ENCODE measurements around the gene ZNF487.
A peak's percentile ranks its signal among the peaks of the same experiment; 100 is the strongest.
"Not testable (repeated sequence)": the region's sequence is repeated elsewhere in the genome, so short reads cannot be mapped to it uniquely, and the experiment has no call there.

Gene ZNF487

DNA sequence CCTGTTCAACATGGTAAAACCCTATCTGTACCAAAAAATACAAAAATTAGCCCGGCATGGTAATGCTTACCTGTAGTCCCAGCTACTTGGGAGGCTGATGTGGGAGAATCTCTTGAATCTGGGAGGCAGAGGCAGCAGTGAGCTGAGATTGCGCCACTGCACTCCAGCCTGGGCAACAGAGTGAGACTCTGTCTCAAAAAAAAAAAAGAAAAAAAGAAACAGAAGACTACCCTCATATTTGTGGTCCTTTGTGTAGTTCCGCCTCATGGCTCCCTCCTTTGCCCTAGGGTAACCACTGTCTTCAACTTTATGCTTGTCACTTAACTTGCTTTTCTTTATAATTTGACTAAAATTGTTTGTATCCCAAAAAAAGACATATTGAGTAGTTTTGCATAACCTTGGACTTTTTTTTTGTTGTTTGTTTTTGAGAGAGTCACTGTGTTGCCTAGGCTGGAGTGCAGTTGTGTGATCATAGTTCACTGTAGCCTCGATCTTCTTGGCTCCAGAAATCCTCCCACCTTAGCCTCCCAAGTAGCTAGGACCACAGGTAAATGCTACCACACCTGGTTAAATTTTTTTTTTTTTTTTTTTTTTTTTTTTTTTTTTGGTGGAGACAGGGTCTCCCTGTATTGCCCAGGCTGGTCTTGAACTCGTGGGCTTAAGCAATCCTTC lies 3.7 kb downstream of the ZNF487 start:
- no peak for DNase-seq

- no peak for DNase-seq
Measured at GRCh38 chr10:43444323-43444722, 7.4 kb downstream of the ZNF487 start.

DNA sequence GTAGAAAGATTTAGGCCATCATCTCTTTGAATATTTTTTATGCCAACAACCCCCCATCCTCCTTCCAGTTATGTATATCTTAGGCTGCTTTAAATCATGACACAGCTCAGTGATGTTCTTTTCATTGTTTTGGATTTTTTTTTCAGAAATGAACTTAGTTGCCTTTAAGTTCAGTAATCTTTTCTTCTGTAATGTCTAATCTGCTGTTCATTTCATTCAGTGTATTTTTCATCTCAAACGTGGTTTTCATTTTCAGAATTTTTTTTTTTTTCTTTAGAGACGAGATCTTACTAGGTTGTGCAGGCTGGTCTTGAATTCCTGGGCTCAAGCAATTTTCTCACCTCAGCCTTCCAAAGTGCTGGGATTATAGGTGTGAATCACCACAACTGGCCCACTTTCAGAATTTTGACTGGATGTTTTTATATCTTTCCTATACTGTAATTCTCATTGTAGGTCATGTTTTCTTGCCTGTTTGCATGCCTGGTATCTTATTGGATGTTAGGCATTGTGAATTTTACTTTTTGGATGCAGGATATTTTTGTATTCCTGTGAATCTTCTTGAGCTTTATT lies 8.1 kb downstream of the ZNF487 start:
- DNase-seq: no peak

DNA sequence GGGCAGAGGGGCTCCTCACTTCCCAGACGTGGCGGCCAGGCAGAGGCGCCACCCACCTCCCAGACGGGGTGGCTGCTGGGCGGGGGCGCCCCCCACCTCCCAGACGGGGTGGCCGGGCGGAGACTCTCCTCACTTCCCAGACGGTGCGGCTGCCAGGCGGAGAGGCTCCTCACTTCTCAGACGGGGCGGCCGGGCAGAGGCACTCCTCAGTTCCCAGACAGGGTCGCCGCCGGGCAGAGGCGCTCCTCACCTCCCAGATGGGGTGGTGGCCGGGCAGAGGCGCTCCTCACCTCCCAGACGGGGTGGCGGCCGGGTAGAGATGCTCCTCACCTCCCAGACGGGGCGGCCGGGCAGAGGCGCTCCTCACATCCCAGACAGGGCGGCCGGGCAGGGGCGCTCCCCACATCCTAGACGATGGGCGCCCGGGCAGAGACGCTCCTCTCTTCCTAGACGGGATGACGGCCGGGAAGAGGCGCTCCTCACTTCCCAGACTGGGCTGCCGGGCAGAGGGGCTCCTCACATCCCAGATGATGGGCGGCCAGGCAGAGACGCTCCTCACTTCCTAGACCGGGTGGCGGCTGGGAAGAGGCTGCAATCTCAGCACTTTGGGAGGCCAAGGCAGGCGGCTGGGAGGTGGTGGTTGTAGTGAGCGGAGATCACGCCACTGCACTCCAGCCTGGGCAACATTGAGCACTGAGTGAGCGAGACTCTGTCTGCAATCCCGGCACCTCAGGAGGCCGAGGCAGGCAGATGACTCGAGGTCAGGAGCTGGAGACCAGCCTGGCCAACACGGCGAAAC lies 9.5 kb downstream of the ZNF487 start:
- not testable (repeated sequence) for DNase-seq

DNA sequence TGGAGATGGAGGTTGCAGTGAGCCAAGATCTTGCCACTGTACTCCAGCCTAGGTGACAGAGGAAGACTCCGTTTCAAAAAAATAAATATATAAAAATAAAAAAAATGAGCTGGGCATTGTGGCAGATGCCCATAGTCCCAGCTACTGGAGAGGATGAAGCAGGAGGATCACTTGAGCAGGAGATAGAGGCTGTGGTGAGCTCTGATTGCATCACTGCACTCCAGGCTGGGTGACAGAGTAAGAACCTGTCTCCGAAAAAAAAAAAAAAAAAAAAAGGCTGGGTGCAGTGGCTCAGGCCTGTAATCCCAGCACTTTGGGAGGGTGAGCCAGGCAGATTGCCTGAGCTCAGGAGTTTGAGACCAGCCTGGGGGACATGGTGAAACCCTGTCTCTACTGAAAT lies 11.8 kb downstream of the ZNF487 start:
- DNase-seq: no peak

- no peak for DNase-seq
Measured at GRCh38 chr10:43452356-43452914, 15.5 kb downstream of the ZNF487 start.

DNA sequence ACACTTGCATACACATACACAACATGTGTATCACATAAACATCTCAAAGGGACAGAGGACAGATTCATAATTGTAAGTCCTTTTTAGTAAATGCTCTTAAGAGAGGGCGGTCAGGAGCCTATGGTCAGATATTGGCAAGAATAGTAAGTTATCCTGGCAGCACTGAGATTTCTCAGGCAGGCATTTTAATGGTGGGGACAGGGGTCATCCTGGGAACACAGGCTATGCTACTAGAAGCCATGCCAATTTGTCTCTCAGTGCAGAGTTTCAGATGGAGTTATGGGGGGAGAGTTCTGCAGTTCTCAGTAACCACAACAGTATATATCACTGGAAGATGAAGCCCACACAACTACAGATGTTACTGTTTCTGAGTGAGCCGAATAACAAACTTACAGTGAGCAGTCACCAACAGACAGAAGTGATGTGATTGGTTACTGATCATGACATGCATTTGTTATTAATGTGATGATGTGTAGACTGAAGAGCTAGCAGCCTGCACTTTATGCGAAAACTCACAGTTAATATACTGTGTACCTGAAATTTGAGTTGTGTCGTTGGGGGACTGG lies 16.4 kb downstream of the ZNF487 start:
- no peak for DNase-seq

DNA sequence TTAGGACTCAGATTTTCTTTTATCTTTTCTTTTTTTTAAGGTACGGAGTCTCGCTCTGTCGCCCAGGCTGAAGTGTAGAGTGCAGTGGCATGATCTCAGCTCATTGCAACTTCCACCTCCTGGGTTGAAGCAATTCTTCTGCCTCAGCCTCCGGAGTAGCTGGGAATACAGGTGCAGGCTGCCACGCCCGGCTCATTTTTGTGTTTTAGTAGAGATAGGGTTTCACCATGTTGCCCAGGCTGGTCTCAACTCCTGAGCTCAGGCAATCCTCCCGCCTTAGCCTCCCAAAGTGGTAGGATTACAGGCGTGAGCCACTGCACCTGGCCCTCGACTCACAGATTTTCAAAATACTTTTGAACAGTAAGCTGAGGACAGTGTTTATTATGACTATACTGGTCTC lies 17.1 kb downstream of the ZNF487 start:
- DNase-seq: not testable (repeated sequence)

DNA sequence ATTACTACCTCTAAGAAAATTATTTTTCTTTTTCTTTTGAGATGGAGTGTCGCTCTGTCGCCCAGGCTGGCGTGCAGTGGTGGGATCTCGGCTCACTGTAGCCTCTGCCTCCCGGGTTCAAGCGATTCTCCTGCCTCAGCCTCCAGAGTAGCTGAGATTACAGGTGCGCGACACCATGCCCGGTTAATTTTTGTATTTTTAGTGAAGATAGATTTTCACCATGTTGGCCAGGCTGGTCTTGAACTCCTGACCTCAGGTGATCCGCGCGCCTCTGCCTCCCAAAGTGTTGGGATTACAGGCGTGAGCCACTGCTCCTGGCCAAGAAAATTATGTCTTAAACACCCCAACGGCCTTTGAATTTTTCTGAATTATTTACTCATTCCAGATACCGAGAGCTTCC lies 19.6 kb downstream of the ZNF487 start:
- not testable (repeated sequence) for DNase-seq

- DNase-seq: no peak
Measured at GRCh38 chr10:43458227-43458626, 21.3 kb downstream of the ZNF487 start.

- DNase-seq: peak; percentile 14
Measured at GRCh38 chr10:43461950-43462349, 25.0 kb downstream of the ZNF487 start.

GRCh38 chr10:43465086-43465735 lies 28.3 kb downstream of the ZNF487 start:
- not testable (repeated sequence) for DNase-seq

GRCh38 chr10:43465736-43466120 lies 28.8 kb downstream of the ZNF487 start:
- DNase-seq: not testable (repeated sequence)

- DNase-seq: no peak
Measured at GRCh38 chr10:43471146-43471545, 34.2 kb downstream of the ZNF487 start.

DNA sequence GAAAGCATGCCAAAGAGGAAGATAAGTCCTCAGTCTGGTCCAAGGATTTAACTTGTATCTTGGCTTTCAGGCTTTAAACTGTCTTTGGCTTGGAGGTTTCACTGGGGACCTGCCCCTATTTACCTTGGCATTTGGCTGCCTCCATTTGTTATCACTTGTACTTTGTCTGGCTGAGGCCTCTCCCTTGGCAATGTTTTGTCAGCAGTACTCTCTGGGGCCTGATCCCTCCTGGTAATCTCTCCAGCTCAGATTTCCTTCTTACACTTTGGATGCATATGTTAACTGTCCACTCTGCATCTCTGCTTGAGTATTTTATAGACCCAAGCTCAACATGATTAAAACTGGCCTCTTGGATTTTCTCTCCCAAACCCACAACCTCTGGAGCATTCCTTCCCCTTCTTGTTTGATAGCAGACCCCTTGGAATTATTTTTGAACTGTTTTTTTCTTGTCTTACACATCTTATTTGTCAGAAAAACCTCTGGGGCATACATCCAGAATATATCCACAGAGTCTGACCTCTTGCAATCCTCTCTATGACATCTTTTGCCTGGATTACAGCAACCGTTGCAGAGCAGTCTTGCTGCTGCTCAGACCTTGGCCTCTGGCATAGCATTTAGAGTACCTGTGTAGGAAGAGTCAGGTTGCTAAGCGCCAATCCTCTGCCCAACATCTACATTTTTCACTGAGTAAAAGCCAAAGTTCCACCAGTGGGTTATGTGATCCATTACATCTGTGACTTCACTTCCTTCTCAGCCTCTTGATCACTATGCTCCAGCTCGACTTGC lies 35.2 kb downstream of the ZNF487 start:
- DNase-seq: no peak

DNA sequence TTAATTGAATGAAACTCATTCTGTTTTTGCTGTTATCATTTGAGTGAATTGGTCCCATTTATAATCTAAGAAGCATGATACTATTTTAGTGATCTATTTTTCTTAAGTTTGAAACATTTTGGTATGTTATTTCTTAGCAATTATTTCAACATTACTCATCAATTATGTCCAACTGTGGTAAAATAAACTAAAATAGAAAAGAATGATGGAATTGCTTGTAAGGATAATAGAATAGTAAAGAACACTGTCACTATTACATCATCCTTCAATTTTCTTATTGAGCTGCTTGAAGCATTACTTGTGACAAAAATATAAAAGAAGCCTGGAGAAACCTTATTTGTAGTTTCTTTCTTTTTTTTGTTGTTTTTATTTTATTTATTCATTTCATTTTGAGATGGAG lies 42.4 kb downstream of the ZNF487 start:
- DNase-seq: no peak

DNA sequence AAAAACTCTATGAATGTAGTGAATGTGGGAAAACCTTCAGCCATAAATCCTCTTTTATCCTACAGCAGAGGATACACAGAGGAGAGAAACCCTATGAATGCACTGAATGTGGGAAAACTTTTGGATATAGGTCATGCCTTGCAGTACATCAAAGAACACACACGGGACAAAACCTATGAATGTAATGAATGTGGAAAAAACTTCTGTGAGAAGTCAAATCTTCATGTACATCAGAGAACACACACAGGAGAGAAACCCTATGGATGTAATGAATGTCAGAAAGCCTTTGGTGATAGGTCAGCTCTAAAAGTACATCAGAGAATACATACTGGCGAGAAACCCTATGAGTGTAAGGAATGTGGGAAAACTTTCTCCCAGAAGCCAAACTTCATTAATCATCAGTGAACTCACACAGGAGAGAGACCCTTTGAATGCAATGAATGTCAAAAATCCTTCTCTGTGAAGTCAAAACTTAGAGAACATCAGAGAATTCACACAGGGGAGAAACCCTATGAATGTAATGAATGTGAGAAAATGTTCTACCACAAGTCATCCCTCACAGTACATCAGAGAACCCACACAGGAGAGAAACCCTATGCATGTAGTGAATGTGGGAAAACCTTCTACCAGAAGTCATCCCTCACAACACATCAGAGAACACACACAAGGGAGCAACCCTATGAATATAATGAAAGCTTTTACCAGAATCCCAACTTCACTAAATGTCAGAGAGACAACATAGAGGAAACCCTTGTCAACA lies 45.6 kb downstream of the ZNF487 start:
- no peak for DNase-seq

GRCh38 chr10:43491855-43492254 lies 54.9 kb downstream of the ZNF487 start:
- DNase-seq: no peak

GRCh38 chr10:43502931-43503330 lies 66.0 kb downstream of the ZNF487 start:
- no peak for DNase-seq

DNA sequence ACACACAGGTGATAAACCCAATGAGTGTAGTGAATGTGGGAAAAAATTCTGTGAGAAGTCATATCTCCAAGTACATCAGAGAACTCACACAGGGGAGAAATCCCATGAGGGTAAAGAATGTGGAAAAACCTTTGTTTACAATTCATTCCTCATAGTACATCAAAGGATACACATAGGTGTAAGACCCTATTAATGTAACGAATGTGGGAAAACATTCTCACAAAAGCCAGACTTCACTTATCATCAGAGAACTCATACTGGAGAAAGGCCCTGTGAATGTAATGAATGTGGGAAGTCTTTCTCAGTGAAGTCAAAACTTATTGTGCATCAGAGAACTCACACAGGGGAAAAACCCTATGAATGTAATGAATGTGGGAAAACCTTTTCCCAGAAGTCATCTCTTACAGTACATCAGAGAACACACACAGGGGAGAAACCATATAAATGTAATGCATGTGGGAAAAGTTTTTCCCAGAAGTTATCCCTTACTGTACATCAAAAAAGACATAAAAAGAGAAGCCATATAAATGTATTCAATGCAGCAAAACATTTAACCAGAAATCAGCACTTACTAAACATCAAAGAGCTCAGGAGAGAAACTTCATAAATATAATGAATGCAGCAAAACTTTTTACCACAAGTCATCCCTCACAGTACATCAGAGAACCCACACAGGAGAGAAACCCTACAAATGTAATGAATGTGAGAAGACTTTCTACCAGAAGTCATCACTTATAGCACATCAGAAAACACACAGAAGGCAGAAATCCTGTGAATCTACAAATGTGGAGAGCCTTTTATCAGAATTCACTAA lies 87.7 kb downstream of the ZNF487 start:
- DNase-seq: no peak

Measured in DMS 273 treated with DMSO at 0.1 percent for 48 hours (cell line).